Measurements from ENCODE around the gene C20orf202.
A peak's percentile ranks its signal among the peaks of the same experiment; 100 is the strongest.
"Not testable (repeated sequence)": the region's sequence is repeated elsewhere in the genome, so short reads cannot be mapped to it uniquely, and the experiment has no call there.

C20orf202 gene

GRCh38 chr20:1247689-1248088 is 44.4 kb downstream of the C20orf202 start:
- no peaks in the 10 kb centered on the region for H4K20me1 ChIP-seq (ENCODE audit: insufficient read depth)
- H3K9ac ChIP-seq, result no peak overlapping the region
- H2AFZ ChIP-seq (ENCODE audit: low read depth), result no peak overlapping the region
- no peak overlapping the region; the same call in 1 of the 2 replicates for H3K27ac ChIP-seq
- no peaks in the 10 kb centered on the region for H3K36me3 ChIP-seq (ENCODE audit: insufficient read depth)
- peak overlapping the region; percentile 29; the same call in 1 of the 2 replicates for H3K4me2 ChIP-seq
- H3K79me2 ChIP-seq (ENCODE audit: insufficient read depth, low read depth), result no peaks in the 10 kb centered on the region
- H3K4me3 ChIP-seq (IDR thresholded peaks at IDR 0.05; ENCODE audit: insufficient read depth, low read depth, low read length), result no peak overlapping the region
- TF ChIP-seq, protein P1, sequence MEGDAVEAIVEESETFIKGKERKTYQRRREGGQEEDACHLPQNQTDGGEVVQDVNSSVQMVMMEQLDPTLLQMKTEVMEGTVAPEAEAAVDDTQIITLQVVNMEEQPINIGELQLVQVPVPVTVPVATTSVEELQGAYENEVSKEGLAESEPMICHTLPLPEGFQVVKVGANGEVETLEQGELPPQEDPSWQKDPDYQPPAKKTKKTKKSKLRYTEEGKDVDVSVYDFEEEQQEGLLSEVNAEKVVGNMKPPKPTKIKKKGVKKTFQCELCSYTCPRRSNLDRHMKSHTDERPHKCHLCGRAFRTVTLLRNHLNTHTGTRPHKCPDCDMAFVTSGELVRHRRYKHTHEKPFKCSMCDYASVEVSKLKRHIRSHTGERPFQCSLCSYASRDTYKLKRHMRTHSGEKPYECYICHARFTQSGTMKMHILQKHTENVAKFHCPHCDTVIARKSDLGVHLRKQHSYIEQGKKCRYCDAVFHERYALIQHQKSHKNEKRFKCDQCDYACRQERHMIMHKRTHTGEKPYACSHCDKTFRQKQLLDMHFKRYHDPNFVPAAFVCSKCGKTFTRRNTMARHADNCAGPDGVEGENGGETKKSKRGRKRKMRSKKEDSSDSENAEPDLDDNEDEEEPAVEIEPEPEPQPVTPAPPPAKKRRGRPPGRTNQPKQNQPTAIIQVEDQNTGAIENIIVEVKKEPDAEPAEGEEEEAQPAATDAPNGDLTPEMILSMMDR (conservative IDR thresholded peaks at IDR 0.05; ENCODE audit: low read depth, low read length), result no peak
- peaks cover 22% of the 10 kb centered on the region for H3K4me1 ChIP-seq (ENCODE audit: low read depth, poor library complexity, severe bottlenecking)
- H3K27me3 ChIP-seq (ENCODE audit: insufficient read depth, low read depth), result no peaks in the 10 kb centered on the region

DNA sequence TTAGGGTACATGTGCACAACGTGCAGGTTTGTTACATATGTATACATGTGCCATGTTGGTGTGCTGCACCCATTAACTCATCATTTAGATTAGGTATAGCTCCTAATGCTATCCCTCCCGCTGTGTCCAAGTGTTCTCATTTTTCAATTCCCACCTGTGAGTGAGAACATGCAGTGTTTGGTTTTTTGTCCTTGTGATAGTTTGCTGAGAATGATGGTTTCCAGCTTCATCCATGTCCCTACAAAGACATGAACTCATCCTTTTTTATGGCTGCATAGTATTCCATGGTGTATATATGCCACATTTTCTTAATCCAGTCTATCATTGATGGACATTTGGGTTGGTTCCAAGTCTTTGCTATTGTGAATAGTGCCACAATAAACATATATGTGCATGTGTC is 47.0 kb downstream of the C20orf202 start:
- H3K27ac ChIP-seq; H3K4me2 ChIP-seq; H3K27me3 ChIP-seq (ENCODE audit: insufficient read depth, low read depth); H2AFZ ChIP-seq (ENCODE audit: low read depth); H3K79me2 ChIP-seq (ENCODE audit: insufficient read depth, low read depth); H3K36me3 ChIP-seq (ENCODE audit: insufficient read depth); H4K20me1 ChIP-seq (ENCODE audit: insufficient read depth); H3K4me3 ChIP-seq (IDR thresholded peaks at IDR 0.05; ENCODE audit: insufficient read depth, low read depth, low read length); H3K9ac ChIP-seq: not testable (repeated sequence)
- peaks cover 22% of the 10 kb centered on the region for H3K4me1 ChIP-seq (ENCODE audit: low read depth, poor library complexity, severe bottlenecking)

DNA sequence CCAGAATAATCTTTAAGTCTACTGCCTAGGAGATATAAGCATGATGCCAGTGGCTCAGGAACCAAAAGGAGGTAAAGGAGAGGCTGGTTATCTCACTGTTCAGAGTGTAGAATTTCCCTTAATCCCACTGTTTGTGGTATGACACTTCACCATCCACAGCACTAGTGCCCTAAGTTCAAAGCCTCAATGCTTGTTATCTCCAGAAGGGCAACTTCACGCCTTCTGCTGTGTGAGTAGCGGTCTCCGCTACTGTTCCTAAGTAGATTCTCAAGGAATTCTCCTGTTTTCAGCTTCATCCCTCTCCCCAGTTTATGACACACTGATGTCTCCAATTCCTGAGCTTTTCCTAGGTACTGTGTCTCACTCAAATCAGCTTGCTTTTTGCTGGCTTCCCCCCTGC is 49.2 kb downstream of the C20orf202 start:
- Histone ChIP-seq H3K4me2 (no peak overlapping the region), H3K4me3 (IDR thresholded peaks at IDR 0.05; ENCODE audit: insufficient read depth, low read depth, low read length) (no peak overlapping the region), H3K36me3 (ENCODE audit: insufficient read depth) (no peaks in the 10 kb centered on the region), H3K27ac (no peak overlapping the region), H3K4me1 (ENCODE audit: low read depth, poor library complexity, severe bottlenecking) (peaks cover 13% of the 10 kb centered on the region), H4K20me1 (ENCODE audit: insufficient read depth) (no peaks in the 10 kb centered on the region), H3K79me2 (ENCODE audit: insufficient read depth, low read depth) (no peaks in the 10 kb centered on the region), H3K9ac (no peak overlapping the region), H3K27me3 (ENCODE audit: insufficient read depth, low read depth) (no peaks in the 10 kb centered on the region), H2AFZ (ENCODE audit: low read depth) (no peak overlapping the region)
- TF ChIP-seq, protein P1 (conservative IDR thresholded peaks at IDR 0.05; ENCODE audit: low read depth, low read length), result no peak

- Histone ChIP-seq H3K4me2 (no peak overlapping the region), H3K4me1 (ENCODE audit: low read depth, poor library complexity, severe bottlenecking) (no peaks in the 10 kb centered on the region), H2AFZ (ENCODE audit: low read depth) (no peak overlapping the region), H4K20me1 (ENCODE audit: insufficient read depth) (no peaks in the 10 kb centered on the region), H3K9ac (no peak overlapping the region), H3K79me2 (ENCODE audit: insufficient read depth, low read depth) (no peaks in the 10 kb centered on the region), H3K4me3 (IDR thresholded peaks at IDR 0.05; ENCODE audit: insufficient read depth, low read depth, low read length) (no peak overlapping the region), H3K27me3 (ENCODE audit: insufficient read depth, low read depth) (no peaks in the 10 kb centered on the region), H3K27ac (no peak overlapping the region), H3K36me3 (ENCODE audit: insufficient read depth) (no peaks in the 10 kb centered on the region)
- TF ChIP-seq, protein P1 (conservative IDR thresholded peaks at IDR 0.05; ENCODE audit: low read depth, low read length), result no peak
These were observed 51.0 kb downstream of the C20orf202 start for GRCh38 chr20:1254254-1254653.

DNA sequence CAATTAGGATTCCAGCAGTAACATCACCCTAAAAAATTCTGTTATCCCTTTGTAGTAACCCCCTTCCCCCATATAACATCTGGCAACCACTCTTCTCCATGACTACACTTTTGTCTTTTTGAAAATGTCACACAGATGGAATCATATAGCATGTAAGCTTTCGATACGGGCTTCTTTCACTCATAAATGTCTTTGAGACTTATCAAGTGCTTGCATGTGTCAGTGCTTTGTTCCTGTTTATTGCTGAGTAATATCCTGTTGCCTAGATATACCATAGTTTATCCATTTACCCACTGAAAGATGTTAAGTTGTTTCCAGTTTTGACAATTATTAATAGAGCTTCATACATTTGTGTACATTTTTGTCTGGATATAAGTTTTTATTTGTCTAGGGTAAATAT is 52.4 kb downstream of the C20orf202 start:
- Histone ChIP-seq H2AFZ (ENCODE audit: low read depth) (no peak overlapping the region), H3K27ac (no peak overlapping the region), H4K20me1 (ENCODE audit: insufficient read depth) (no peaks in the 10 kb centered on the region), H3K27me3 (ENCODE audit: insufficient read depth, low read depth) (no peaks in the 10 kb centered on the region), H3K79me2 (ENCODE audit: insufficient read depth, low read depth) (no peaks in the 10 kb centered on the region), H3K9ac (no peak overlapping the region), H3K4me1 (ENCODE audit: low read depth, poor library complexity, severe bottlenecking) (no peaks in the 10 kb centered on the region), H3K4me3 (IDR thresholded peaks at IDR 0.05; ENCODE audit: insufficient read depth, low read depth, low read length) (no peak overlapping the region), H3K4me2 (no peak overlapping the region), H3K36me3 (ENCODE audit: insufficient read depth) (no peaks in the 10 kb centered on the region)
- TF ChIP-seq, protein P1 (conservative IDR thresholded peaks at IDR 0.05; ENCODE audit: low read depth, low read length), result no peak

Data from KMS-11 (cell line).